Esophagus squamous epithelium (tissue), 4 donors: ENCODE measurements around the gene DAPK1.

Source experiments
- CTCF ChIP-seq, 6 experiments: fragments of 450-650 bp in 4 of 6; fragments of 200-600 bp in 2 of 6; sonication (generic) in 2 of 6; IDR thresholded peaks; one replicate each; pipeline ENCODE4 v1.5.1; 2016 to 2019; ENCODE audit warnings: antibody characterized with exemption in 6 of 6, mild to moderate bottlenecking in 4 of 6, moderate library complexity in 4 of 6
- POLR2A ChIP-seq, 4 donors: fragments of 450-650 bp; IDR thresholded peaks; one replicate each; pipeline ENCODE4 v1.6.1; 2017; ENCODE audit warnings: antibody characterized with exemption in 4 of 4, mild to moderate bottlenecking in 4 of 4, moderate library complexity in 3 of 4

- TF ChIP-seq CTCF (IDR thresholded peaks at IDR 0.05), result no peak
- TF ChIP-seq POLR2A (IDR thresholded peaks at IDR 0.05), result no peak
These were observed 124.4 kb downstream of the DAPK1 start for GRCh38 chr9:87622098-87622497.
